GM21447 (cell line): ENCODE results near the gene NEK10.
"Not testable (repeated sequence)": the region's sequence is repeated elsewhere in the genome, so short reads cannot be mapped to it uniquely, and the experiment has no call there.

Source experiments
- ATAC-seq: cut with Tn5 transposase; IDR thresholded peaks from one replicate; pipeline ENCODE4 v1.9.1; 2021; ENCODE audit not compliant: unreplicated experiment

The NEK10 gene

GRCh38 chr3:27319847-27320526 is 49.2 kb downstream of the NEK10 start:
- ATAC-seq: no peak

GRCh38 chr3:27319304-27319703 is 49.9 kb downstream of the NEK10 start:
- ATAC-seq: no peak

GRCh38 chr3:27317096-27317495 is 52.1 kb downstream of the NEK10 start:
- no peak for ATAC-seq

GRCh38 chr3:27315003-27315402 is 54.2 kb downstream of the NEK10 start:
- ATAC-seq: no peak

- ATAC-seq: peak; percentile 90
Measured at GRCh38 chr3:27312044-27312668, 57.0 kb downstream of the NEK10 start.

GRCh38 chr3:27311400-27311799 is 57.8 kb downstream of the NEK10 start:
- ATAC-seq: no peak

- ATAC-seq: no peak
Measured at GRCh38 chr3:27310688-27311087, 58.5 kb downstream of the NEK10 start.

GRCh38 chr3:27307566-27307965 is 61.6 kb downstream of the NEK10 start:
- no peak for ATAC-seq

GRCh38 chr3:27302891-27303290 is 66.3 kb downstream of the NEK10 start:
- ATAC-seq: no peak

GRCh38 chr3:27298981-27299380 is 70.2 kb downstream of the NEK10 start:
- not testable (repeated sequence) for ATAC-seq

- ATAC-seq: no peak
Measured at GRCh38 chr3:27293939-27294338, 75.2 kb downstream of the NEK10 start.

- ATAC-seq: no peak
Measured at GRCh38 chr3:27290760-27291159, 78.4 kb downstream of the NEK10 start.

- no peak for ATAC-seq
Measured at GRCh38 chr3:27289769-27290413, 79.3 kb downstream of the NEK10 start.

- no peak for ATAC-seq
Measured at GRCh38 chr3:27287052-27287451, 82.1 kb downstream of the NEK10 start.

- ATAC-seq: not testable (repeated sequence)
Measured at GRCh38 chr3:27286467-27286866, 82.7 kb downstream of the NEK10 start.

- ATAC-seq: no peak
Measured at GRCh38 chr3:27285668-27286067, 83.5 kb downstream of the NEK10 start.

GRCh38 chr3:27281671-27282150 is 87.5 kb downstream of the NEK10 start:
- ATAC-seq: no peak

- ATAC-seq: no peak
Measured at GRCh38 chr3:27279123-27279522, 90.1 kb downstream of the NEK10 start.

- ATAC-seq: no peak
Measured at GRCh38 chr3:27278383-27279055, 90.7 kb downstream of the NEK10 start.

- ATAC-seq: no peak
Measured at GRCh38 chr3:27275441-27275990, 93.7 kb downstream of the NEK10 start.

GRCh38 chr3:27271890-27272289 is 97.3 kb downstream of the NEK10 start:
- ATAC-seq: no peak
